HepG2 (cell line): Measurements from ENCODE around the gene SLC2A11. TPM values are rescaled to one million over a fixed set of nuclear protein-coding genes. Genes with fewer than 3 reads are reported as not detected.
A peak's percentile ranks its signal among the peaks of the same experiment; 100 is the strongest.

Source experiments
- EEA1 ChIP-seq: sonication (generic); formaldehyde crosslinking; IDR thresholded peaks from 2 replicates; pipeline ENCODE4 v1.5.1; 2020; ENCODE audit warnings: mild to moderate bottlenecking, missing genetic modification reagents, borderline replicate concordance
- KDM5B ChIP-seq: sonication (generic); formaldehyde crosslinking; IDR thresholded peaks from 2 replicates; pipeline ENCODE4 v1.4.0; 2020; ENCODE audit warnings: missing genetic modification reagents, mild to moderate bottlenecking, borderline replicate concordance
- THYN1 ChIP-seq: sonication (generic); formaldehyde crosslinking; IDR thresholded peaks from 2 replicates; pipeline ENCODE4 v1.8.1; 2023; ENCODE audit warnings: low read depth, mild to moderate bottlenecking, moderate library complexity, missing genetic modification reagents, borderline replicate concordance
- TSC22D2 ChIP-seq: sonication (generic); formaldehyde crosslinking; IDR thresholded peaks from 2 replicates; pipeline ENCODE4 v1.5.1; 2020; ENCODE audit warnings: missing genetic modification reagents, mild to moderate bottlenecking, borderline replicate concordance
- XBP1 ChIP-seq: sonication (generic); formaldehyde crosslinking; IDR thresholded peaks from 2 replicates; pipeline ENCODE4 v1.5.0; 2020; ENCODE audit warnings: missing genetic modification reagents
- ZBTB21 ChIP-seq: sonication (generic); formaldehyde crosslinking; IDR thresholded peaks from 2 replicates; pipeline ENCODE4 v1.4.0; 2020; ENCODE audit warnings: missing genetic modification reagents
- ZSCAN22 ChIP-seq: sonication (generic); formaldehyde crosslinking; IDR thresholded peaks from 2 replicates; pipeline ENCODE4 v1.4.0; 2020; ENCODE audit warnings: mild to moderate bottlenecking, missing genetic modification reagents
- polyA plus RNA-seq, 8 experiments: library from polyadenylated mRNA; depleted of rRNA in 3 of 8; stranded (reverse) in 7 of 8; unstranded in 1 of 8; fragments of >200 nt; fragmentation: Illumina TruSeq in 4 of 8; extraction: Trizol in 4 of 8; gene quantifications; 2 replicates each; pipeline versions ENCODE4 v1.2.1 to v1.2.3, GENCODE V29; 2011 to 2016; ENCODE audit warnings: low read depth in 4 of 8, missing spikeins in 1 of 8, mixed read lengths in 1 of 8; ENCODE audit not compliant: insufficient read depth in 1 of 8
- total RNA-seq, 5 experiments: library from RNA; depleted of rRNA; stranded (reverse); fragments of >200 nt; fragmentation: Illumina TruSeq; extraction: Trizol; gene quantifications; 2 replicates each; pipeline ENCODE4 v1.2.3, GENCODE V29; 2016; ENCODE audit warnings: low read depth in 1 of 5
- TF ChIP-seq, protein P1 (sequence below), 2 experiments: sonication (generic) in 1 of 2; formaldehyde crosslinking in 1 of 2; IDR thresholded peaks; 2 replicates each; pipeline versions ENCODE4 v1.4.0 to v1.6.1; 2018 to 2020; ENCODE audit warnings: missing genetic modification reagents in 2 of 2, borderline replicate concordance in 1 of 2, low read depth in 1 of 2, mild to moderate bottlenecking in 1 of 2, missing biosample characterization in 1 of 2
- TF ChIP-seq, protein P2 (sequence below): sonication (generic); formaldehyde crosslinking; IDR thresholded peaks from 2 replicates; pipeline ENCODE4 v1.8.0; 2022; ENCODE audit warnings: missing genetic modification reagents, mild to moderate bottlenecking, moderate library complexity, borderline replicate concordance
- TF ChIP-seq, protein P3 (sequence below): sonication (generic); formaldehyde crosslinking; IDR thresholded peaks from 2 replicates; pipeline ENCODE4 v1.8.1; 2023; ENCODE audit warnings: mild to moderate bottlenecking, inconsistent platforms, moderate library complexity, missing genetic modification reagents, borderline replicate concordance
- TF ChIP-seq, protein P4 (sequence below): sonication (generic); formaldehyde crosslinking; IDR thresholded peaks from 2 replicates; pipeline ENCODE4 v1.5.1; 2020; ENCODE audit warnings: missing genetic modification reagents, mild to moderate bottlenecking, borderline replicate concordance
- TF ChIP-seq, protein P5 (sequence below): sonication (generic); formaldehyde crosslinking; IDR thresholded peaks from 2 replicates; pipeline ENCODE4 v1.5.0; 2020; ENCODE audit warnings: mild to moderate bottlenecking, missing genetic modification reagents, borderline replicate concordance

SLC2A11 gene
- total and polyA plus RNA-seq, 2 of the 13 experiments (the other 11 are each of a cell fraction or from before 2014, with no cell fraction given), result 15.2 to 15.4 TPM

DNA sequence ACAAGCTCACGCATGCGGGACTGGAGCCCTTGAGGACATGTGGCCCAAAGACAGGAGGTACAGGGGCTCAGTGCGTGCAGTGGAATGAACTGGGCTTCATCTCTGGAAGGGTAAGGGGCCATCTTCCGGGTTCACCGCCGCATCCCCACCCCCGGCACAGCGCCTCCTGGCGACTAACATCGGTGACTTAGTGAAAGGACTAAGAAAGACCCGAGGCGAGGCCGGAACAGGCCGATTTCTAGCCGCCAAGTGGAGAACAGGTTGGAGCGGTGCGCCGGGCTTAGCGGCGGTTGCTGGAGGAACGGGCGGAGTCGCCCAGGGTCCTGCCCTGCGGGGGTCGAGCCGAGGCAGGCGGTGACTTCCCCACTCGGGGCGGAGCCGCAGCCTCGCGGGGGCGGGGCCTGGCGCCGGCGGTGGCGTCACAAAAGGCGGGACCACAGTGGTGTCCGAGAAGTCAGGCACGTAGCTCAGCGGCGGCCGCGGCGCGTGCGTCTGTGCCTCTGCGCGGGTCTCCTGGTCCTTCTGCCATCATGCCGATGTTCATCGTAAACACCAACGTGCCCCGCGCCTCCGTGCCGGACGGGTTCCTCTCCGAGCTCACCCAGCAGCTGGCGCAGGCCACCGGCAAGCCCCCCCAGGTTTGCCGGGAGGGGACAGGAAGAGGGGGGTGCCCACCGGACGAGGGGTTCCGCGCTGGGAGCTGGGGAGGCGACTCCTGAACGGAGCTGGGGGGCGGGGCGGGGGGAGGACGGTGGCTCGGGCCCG, 36.5 kb downstream of the SLC2A11 start, which contains the start of gene MIF (continued):
- TF ChIP-seq, protein P1, sequence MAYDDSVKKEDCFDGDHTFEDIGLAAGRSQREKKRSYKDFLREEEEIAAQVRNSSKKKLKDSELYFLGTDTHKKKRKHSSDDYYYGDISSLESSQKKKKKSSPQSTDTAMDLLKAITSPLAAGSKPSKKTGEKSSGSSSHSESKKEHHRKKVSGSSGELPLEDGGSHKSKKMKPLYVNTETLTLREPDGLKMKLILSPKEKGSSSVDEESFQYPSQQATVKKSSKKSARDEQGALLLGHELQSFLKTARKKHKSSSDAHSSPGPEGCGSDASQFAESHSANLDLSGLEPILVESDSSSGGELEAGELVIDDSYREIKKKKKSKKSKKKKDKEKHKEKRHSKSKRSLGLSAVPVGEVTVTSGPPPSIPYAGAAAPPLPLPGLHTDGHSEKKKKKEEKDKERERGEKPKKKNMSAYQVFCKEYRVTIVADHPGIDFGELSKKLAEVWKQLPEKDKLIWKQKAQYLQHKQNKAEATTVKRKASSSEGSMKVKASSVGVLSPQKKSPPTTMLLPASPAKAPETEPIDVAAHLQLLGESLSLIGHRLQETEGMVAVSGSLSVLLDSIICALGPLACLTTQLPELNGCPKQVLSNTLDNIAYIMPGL (CRISPR knock-in tag; IDR thresholded peaks at IDR 0.05; ENCODE audit: borderline replicate concordance in 1 of 2, low read depth in 1 of 2), result peak; percentile 49 to 85; a peak in 3 of 4 replicates
- TF ChIP-seq, protein P2, sequence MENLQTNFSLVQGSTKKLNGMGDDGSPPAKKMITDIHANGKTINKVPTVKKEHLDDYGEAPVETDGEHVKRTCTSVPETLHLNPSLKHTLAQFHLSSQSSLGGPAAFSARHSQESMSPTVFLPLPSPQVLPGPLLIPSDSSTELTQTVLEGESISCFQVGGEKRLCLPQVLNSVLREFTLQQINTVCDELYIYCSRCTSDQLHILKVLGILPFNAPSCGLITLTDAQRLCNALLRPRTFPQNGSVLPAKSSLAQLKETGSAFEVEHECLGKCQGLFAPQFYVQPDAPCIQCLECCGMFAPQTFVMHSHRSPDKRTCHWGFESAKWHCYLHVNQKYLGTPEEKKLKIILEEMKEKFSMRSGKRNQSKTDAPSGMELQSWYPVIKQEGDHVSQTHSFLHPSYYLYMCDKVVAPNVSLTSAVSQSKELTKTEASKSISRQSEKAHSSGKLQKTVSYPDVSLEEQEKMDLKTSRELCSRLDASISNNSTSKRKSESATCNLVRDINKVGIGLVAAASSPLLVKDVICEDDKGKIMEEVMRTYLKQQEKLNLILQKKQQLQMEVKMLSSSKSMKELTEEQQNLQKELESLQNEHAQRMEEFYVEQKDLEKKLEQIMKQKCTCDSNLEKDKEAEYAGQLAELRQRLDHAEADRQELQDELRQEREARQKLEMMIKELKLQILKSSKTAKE (CRISPR knock-in tag), result no peak; the same call in 1 of the 2 replicates
- TF ChIP-seq ZBTB21 (no peak), EEA1 (no peak), ZSCAN22 (CRISPR knock-in tag) (no peak; the same call in 1 of the 2 replicates), THYN1 (no peak), KDM5B (CRISPR knock-in tag) (peak; percentile 74; the same call in 1 of the 2 replicates), XBP1 (CRISPR knock-in tag) (no peak), TSC22D2 (no peak)
- TF ChIP-seq, protein P3, sequence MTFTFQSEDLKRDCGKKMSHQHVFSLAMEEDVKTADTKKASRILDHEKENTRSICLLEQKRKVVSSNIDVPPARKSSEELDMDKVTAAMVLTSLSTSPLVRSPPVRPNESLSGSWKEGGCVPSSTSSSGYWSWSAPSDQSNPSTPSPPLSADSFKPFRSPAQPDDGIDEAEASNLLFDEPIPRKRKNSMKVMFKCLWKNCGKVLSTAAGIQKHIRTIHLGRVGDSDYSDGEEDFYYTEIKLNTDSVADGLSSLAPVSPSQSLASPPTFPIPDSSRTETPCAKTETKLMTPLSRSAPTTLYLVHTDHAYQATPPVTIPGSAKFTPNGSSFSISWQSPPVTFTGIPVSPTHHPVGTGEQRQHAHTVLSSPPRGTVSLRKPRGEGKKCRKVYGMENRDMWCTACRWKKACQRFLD (CRISPR knock-in tag), result peak; percentile 64; the same call in 1 of the 2 replicates
- TF ChIP-seq, protein P4, sequence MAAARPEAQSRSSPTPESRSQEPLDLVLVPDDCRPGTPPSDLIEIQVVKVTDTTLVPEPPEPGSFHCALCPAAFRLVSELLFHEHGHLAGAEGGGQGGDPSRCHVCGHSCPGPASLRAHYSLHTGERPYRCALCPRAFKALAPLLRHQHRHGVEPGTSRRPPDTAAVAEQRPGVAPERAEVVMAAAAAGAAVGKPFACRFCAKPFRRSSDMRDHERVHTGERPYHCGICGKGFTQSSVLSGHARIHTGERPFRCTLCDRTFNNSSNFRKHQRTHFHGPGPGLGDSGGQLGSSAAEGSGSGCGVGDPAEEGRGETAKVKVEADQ (CRISPR knock-in tag), result no peak
- TF ChIP-seq, protein P5, sequence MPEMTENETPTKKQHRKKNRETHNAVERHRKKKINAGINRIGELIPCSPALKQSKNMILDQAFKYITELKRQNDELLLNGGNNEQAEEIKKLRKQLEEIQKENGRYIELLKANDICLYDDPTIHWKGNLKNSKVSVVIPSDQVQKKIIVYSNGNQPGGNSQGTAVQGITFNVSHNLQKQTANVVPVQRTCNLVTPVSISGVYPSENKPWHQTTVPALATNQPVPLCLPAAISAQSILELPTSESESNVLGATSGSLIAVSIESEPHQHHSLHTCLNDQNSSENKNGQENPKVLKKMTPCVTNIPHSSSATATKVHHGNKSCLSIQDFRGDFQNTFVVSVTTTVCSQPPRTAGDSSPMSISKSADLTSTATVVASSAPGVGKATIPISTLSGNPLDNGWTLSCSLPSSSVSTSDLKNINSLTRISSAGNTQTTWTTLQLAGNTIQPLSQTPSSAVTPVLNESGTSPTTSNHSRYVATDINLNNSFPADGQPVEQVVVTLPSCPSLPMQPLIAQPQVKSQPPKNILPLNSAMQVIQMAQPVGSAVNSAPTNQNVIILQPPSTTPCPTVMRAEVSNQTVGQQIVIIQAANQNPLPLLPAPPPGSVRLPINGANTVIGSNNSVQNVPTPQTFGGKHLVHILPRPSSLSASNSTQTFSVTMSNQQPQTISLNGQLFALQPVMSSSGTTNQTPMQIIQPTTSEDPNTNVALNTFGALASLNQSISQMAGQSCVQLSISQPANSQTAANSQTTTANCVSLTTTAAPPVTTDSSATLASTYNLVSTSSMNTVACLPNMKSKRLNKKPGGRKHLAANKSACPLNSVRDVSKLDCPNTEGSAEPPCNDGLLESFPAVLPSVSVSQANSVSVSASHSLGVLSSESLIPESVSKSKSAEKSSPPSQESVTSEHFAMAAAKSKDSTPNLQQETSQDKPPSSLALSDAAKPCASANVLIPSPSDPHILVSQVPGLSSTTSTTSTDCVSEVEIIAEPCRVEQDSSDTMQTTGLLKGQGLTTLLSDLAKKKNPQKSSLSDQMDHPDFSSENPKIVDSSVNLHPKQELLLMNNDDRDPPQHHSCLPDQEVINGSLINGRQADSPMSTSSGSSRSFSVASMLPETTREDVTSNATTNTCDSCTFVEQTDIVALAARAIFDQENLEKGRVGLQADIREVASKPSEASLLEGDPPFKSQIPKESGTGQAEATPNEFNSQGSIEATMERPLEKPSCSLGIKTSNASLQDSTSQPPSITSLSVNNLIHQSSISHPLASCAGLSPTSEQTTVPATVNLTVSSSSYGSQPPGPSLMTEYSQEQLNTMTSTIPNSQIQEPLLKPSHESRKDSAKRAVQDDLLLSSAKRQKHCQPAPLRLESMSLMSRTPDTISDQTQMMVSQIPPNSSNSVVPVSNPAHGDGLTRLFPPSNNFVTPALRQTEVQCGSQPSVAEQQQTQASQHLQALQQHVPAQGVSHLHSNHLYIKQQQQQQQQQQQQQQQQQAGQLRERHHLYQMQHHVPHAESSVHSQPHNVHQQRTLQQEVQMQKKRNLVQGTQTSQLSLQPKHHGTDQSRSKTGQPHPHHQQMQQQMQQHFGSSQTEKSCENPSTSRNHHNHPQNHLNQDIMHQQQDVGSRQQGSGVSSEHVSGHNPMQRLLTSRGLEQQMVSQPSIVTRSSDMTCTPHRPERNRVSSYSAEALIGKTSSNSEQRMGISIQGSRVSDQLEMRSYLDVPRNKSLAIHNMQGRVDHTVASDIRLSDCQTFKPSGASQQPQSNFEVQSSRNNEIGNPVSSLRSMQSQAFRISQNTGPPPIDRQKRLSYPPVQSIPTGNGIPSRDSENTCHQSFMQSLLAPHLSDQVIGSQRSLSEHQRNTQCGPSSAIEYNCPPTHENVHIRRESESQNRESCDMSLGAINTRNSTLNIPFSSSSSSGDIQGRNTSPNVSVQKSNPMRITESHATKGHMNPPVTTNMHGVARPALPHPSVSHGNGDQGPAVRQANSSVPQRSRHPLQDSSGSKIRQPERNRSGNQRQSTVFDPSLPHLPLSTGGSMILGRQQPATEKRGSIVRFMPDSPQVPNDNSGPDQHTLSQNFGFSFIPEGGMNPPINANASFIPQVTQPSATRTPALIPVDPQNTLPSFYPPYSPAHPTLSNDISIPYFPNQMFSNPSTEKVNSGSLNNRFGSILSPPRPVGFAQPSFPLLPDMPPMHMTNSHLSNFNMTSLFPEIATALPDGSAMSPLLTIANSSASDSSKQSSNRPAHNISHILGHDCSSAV (CRISPR knock-in tag), result no peak
